Fibroblast of mammary gland (primary cell): ENCODE data around the gene UBR2.
A peak's percentile ranks its signal among the peaks of the same experiment; 100 is the strongest.
"Not testable (repeated sequence)": the region's sequence is repeated elsewhere in the genome, so short reads cannot be mapped to it uniquely, and the experiment has no call there.

Source experiments
- DNase-seq: peaks from one replicate; pipeline ENCODE4 v3.0.0-alpha.2; 2010; ENCODE audit warnings: low read depth
- H3K4me3 ChIP-seq: 2 replicates; pipeline ENCODE4 v1.5.1; 2011; ENCODE audit warnings: low read depth, mild to moderate bottlenecking, low read length, moderate library complexity; ENCODE audit not compliant: control insufficient read depth
- TF ChIP-seq, protein P1 (sequence below): conservative IDR thresholded peaks from 2 replicates; pipeline ENCODE4 v1.5.1; 2011; ENCODE audit warnings: low read depth, low read length, inconsistent platforms; ENCODE audit not compliant: control insufficient read depth, insufficient read depth

Gene UBR2

DNA sequence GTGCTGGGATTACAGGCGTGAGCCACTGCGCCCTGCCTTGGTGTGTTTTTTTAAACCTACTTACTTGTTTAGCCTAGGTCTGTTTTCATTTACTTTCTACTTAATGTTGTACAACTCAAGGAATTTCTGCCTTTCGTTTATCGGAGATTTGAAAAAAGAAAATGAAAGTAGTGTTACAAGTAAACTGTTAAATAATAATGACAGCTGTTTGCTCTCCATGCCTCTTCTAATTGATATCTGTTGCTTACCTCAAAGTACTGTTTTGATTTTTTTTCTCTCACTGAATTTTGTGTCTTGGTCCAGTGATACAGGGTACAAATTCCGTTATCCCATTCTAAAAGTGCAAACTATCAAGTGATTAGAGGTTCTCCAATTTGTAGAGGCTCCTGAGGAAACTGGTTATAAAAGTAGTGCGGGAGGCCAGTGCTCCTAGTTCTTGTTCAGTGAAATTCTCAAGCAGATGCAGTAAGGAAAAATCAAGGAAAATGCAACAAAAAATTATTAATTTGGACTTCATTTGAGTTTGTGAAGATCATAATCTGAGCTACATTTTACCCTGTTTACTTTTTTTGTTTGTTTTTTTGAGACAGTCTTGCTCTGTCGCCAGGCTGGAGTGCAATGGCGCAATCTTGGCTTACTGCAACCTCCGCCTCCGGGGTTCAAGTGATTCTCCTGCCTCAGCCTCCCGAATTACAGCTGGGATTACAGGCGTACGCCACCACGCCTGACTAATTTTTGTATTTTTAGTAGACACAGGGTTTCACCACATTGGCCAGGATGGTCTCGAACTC is 2.2 kb downstream of the UBR2 start:
- DNase-seq = no peak
- TF ChIP-seq, protein P1, sequence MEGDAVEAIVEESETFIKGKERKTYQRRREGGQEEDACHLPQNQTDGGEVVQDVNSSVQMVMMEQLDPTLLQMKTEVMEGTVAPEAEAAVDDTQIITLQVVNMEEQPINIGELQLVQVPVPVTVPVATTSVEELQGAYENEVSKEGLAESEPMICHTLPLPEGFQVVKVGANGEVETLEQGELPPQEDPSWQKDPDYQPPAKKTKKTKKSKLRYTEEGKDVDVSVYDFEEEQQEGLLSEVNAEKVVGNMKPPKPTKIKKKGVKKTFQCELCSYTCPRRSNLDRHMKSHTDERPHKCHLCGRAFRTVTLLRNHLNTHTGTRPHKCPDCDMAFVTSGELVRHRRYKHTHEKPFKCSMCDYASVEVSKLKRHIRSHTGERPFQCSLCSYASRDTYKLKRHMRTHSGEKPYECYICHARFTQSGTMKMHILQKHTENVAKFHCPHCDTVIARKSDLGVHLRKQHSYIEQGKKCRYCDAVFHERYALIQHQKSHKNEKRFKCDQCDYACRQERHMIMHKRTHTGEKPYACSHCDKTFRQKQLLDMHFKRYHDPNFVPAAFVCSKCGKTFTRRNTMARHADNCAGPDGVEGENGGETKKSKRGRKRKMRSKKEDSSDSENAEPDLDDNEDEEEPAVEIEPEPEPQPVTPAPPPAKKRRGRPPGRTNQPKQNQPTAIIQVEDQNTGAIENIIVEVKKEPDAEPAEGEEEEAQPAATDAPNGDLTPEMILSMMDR = no peak
- H3K4me3 ChIP-seq = peak overlapping the region; percentile 97

DNA sequence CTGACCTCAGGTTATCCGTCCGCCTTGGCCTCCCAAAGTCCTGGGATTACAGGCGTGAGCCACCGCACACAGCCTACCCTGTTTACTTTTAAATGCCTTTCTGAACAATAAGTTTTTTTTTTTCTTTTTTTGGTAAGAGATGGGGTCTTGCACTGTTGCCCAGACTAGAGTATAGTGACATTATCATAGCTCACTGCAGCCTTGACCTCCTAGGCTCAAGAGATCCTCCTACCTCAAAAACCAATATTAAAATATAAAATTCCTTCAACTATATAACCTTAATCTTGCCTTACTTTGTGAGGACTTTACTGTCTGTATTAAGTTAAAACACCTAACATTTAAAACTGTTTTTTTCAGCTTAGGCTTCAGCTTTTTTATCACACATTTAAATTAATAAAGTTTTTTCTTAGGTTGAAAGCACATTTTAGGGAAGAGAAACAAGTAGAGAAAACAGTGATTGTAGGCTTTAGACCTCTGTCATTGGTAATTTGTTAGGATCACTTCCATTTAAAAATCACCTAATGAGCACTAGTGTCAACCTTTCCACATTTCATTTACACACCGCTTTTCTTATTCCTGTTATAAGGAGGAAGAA is 2.9 kb downstream of the UBR2 start:
- H3K4me3 ChIP-seq = no peak overlapping the region
- DNase-seq = no peak
- TF ChIP-seq, protein P1 = no peak

DNA sequence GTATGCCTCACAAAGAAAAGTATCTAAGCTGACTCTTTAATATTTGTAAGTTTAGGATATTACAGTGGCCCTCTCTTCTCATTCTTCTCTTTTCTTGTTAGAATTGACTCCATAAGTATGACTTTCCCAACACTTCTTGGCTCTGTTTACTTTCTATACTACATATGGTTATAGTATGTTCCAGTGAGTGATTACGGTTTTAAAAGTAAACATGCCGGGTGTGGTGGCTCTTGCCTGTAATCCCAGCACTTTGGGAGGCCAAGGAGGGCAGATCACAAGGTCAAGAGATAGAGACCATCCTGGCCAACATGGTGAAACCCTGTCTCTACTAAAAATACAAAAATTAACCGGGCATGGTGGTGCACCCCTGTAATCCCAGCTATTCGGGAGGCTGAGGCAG is 3.4 kb downstream of the UBR2 start:
- not testable (repeated sequence) for DNase-seq, H3K4me3 ChIP-seq

DNA sequence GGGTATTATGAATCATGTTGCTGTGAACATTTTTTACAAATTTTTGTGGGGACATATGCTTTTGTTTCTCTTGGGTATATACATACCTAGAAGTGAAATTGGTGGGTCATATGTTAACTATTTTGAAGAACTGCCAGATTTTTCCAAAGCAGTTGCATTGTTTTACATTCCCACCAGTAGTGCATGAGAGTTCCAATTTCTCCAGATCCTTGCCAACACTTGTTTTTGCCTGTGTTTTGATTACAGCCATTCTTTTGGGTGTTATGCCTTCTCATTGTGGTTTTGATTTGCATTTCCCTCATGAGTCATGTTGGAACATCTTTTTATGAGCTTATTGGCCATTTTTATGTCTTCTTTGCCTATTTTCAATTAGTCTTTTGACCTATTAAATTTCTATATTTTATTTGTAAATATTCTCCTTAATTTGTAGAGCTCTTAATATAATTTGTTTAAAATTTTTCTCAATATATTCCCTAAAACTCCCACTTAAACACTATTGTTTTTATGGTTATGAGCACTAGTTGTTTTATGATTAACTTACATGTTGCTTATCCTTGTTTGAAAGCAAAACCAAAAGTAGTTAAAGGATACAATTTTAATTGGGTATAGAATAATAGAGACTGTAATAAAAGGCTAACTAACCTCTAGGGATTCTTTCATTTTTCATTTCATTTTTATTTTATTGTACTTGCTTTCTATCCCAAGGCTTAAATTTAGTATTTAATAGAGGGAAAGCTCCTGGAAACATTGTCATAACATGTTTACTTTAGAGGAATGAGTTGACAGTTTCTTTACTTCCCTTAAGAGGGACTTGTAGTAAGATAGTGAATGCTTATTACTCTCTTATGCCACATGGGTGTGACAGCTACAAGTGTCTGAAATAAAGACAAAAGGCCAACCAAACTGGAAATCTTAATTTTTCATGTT is 5.5 kb downstream of the UBR2 start:
- H3K4me3 ChIP-seq = no peak overlapping the region
- peak; percentile 97 for DNase-seq
- TF ChIP-seq, protein P1 = no peak

DNA sequence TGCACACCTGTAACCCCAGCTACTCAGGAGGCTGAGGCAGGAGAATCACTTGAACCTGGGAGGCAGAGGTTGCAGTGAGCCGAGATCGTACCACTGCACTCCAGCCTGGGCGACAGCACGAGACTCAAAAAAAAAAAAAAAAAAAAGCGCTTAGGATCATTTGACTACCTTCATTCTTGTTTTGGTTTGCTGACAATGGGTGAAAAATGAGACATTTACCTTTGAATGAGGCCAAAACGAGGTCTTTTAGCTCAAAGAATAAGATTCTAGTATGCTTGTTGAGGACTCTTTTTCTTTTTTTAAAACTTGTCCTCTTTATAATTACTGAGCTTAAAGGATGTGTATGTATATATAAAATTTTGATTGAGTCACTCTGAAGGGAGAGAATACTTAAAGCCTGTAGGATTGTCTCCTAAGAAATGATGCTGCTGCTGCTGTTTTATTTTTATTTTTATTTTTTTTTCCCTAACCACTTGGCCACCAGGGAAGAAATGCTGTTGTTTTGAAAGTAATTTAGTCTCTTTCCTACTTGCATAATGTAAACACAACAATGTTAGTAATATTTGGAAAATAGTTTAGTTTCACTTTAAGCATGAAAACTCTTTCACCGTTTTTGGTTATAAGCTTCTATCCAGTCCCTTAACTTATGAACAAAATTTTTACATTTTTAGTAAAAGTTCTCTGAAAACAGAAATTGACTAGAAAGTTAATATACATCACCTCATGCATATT is 7.9 kb downstream of the UBR2 start:
- H3K4me3 ChIP-seq = no peak overlapping the region
- TF ChIP-seq, protein P1 = no peak
- DNase-seq = no peak

DNA sequence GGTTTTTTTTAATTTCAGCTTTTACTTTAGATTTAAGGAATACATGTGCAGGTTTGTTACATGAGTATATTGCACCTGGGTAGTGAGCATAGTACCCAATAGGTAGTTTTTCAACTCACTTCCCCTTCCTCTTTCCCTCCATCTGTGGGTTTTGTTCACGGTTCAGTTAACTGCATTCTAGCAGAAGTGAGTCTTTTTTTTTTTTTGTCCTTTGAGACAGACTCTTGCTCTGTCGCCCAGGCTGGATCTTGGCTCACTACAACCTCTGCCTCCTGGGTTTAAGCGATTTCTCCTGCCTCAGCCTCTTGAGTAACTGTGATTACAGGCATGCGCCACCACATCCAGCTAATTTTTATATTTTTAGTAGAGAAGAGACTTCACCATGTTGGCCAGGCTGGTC is 8.7 kb downstream of the UBR2 start:
- no peak overlapping the region for H3K4me3 ChIP-seq

DNA sequence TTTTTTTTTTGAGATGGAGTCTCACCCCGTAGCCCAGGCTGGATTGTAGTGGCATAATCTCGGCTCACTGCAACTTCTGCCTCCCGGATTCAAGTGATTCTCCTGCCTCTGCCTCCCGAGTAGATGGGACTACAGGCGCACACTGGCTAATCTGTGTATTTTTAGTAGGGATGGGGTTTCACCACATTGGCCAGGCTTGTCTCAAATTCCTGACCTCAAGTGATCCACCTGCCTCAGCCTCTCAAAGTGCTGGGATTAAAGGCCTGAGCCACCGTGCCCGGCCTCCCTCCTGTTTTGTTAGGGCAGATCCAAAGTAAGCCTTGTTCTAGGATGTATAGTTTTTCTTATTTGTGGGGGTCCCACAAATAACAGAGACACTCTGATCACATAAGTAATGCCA is 12.7 kb downstream of the UBR2 start:
- DNase-seq, H3K4me3 ChIP-seq: not testable (repeated sequence)

More for the DNA sequence above, 8.7 kb downstream of the UBR2 start:
- TF ChIP-seq, protein P1 = no peak
- DNase-seq = no peak
